GM21526 (cell line): ENCODE results near the gene TMEM127.
"Not testable (repeated sequence)": the region's sequence is repeated elsewhere in the genome, so short reads cannot be mapped to it uniquely, and the experiment has no call there.

ENCODE experiments used
- ATAC-seq: cut with Tn5 transposase; IDR thresholded peaks from one replicate; pipeline ENCODE4 v1.9.1; 2021; ENCODE audit warnings: moderate library complexity; ENCODE audit not compliant: unreplicated experiment, low FRiP score

TMEM127 gene

DNA sequence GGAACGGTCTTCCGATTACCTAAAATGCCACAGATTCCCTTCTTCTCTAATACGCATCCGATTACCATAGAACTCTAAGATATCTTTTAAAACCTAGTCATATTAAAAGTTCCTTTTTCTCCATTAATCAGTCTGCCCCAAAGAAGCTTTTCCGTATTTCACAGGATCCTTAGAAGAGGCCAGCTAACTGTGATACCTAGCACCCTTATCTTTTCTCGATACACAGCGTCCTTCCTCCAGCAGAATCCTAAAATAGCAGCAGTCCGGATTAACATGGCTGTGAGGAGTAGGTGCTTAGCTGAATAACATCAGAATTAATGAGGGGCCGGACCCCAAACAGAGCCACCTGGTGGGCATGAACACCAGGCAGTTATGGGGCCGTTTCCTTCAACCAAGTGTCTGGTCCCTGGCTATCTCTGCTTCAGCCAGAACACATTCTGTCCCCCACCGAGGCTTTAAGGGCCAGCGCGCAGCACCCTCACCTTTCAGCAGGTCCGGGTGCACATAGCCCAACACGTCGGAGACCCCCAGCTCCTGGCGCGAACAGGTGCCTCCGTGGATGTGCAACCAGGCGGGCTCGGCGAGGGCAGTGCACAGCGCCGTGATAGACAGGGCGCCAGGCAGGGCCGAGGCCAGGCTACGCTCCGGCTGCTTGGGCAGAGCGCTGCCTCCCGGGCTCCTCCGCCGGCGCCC is 995 bp downstream of the TMEM127 start:
- no peak for ATAC-seq

DNA sequence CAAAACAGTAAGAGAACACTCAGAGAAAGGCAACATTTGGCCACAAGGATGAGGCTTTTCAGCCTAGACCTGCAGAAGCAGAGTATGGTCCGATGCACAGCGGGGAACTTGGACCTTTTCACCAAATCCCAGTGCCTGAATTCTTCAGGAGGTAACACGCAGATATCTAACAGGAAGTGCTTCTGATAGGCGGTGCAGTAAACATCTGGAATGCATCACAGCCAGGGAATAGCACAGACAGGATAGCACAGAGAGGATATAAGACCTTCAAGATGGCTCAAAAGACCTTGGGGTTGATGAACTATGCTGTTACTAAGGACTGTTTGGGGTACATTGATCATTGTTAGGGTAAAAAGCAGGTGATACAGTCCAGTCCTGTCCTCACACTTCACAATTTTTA is 1.7 kb downstream of the TMEM127 start:
- ATAC-seq: no peak

DNA sequence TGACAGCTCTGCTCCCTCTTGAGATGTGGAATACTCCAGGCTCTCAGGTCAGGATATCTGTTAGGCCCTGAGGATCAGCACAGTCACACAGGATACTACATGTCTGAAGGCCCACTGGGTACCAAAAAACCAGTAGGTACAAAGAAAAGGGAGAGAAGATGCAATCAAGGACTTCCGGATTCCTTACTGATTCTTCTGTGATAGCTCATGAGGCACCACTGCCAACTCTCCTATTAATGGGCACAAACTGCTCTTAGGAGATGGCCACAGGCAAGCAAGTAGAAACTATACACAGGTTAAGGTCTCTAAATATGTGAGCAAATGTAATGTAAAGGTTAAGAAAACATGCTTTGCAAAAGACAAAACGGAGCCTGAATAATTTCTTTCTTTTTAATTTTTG is 3.5 kb downstream of the TMEM127 start:
- ATAC-seq: no peak

DNA sequence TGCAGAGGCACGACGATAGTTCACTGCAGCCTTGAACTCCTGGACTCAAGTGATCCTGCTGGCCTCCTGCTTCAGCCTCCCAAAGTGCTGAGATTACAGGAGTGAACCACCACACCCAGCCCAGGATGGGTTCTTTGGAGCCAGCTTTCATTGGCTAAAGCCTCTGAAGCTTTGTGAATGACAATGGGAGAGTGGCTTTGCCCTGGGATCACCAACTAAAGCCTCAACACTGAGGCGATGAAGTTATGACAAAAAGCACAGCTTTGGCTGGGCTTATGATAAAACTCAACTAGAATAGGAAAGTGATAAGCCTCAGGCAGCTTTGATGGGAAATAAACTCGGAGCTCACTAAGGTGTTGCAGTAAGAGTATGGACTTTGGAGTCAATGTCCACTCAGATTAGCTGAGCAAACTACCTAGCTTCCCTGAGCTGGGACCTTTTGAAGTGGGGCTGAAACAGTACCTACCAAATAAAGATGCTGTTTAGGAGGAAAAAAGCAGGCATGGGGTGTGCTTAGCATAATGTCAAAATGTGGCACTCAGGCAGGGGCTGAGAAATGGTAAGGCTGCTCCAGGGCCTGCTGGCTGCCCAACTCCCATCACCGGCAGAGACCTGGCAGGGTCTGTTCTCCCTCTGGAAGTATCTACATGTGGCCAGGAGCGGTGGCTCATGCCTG is 4.3 kb downstream of the TMEM127 start:
- ATAC-seq: no peak

DNA sequence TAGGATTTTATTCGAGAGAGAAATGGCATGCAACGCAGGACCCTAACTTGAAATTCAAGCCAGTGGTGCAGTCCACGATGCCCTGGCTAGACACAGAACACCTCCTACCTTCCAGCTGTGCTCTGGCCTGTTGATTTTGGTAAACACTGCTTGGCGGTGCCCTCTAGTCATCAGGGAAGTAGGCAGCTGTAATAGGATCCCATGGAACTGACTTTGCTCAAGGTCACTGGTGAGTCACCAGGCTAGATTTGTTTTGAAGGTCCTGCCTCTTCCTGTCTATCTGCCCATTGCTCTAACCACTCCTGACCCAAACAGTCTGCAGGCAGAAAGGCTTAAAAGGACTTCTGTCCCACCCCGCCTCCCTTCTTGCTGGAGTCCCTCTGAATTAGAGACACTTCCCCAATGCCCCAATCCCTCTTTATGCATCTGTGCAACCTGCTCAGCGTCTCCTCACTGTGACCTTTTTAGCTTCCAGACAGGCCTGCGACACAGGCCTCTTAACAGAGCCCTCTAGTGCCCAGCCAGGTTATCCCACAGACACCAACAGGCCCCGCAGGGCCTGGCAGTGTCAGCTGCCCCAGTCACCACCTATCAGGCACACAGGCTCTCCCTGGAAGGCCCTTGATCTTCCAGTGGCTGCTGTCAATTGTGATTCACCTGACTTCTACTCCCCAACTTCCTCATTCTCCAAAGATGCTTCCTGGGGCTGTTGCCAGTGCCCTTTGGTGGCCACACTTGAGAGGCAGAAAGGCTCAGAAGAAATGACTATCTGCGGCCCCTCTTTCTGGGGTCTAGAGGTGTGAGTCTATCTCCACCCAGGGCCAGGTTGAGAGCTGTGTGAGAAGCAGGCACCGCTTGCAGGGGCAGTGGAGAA is 5.2 kb downstream of the TMEM127 start:
- no peak for ATAC-seq

DNA sequence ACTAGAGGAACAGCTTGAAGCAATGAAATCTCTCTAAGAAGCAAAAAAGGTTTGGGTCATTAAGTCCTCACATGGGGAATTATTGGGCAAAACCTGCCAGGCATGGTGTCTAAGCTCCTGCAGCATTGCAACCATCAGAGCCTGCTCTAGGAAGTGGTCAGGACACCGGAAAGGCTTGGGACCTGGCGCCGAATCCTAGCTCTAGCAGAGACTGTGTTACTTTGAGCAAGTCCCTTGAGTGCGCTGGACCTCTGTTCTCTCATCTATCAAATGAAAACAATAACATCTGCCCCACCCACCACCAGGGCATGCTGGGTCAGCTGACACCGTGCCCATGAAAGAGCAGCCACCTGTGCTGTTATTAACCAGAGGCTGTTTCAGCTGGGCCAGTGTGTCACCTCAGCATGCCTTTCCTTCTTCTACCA is 6.3 kb downstream of the TMEM127 start:
- no peak for ATAC-seq

DNA sequence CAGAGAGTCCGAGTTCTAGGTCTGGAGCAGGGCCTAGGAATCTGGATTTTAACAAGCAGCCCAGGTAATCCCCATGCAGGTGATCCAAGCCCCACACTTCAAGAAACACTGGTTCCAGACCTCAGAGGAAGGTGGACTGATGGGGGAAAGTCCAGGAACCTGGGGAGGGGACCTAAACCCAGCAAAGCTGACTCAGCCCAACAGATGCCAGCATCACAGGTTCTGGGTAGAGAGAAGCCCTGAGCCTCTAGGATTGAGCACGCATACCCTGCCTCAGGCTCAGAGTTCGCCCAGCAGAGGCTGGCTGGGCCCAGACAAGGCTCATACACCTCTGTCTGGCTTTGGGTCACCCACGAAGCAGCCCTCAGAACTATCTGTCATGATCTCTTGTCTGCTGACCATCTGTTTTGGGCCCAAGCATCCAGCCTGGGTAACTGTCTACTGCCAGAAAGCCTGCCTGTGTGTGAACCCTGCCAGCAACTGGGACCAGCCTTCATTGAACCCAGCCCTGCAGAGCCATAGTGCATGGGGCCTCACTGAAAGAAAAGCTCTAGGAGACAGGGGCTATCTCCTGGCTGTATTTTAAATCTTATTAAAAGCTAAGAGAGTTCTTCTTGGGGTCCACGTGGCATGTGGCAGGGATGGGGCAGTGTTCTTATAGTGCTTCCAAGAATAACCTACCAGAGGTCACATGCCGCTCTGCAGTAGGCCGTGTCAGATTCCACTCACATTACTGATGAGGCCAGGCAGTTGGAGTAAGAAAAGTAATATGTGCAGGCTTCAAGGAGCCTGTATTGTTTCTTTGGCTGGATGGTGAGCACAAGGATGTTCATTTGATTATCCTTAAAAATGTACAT is 7.4 kb downstream of the TMEM127 start:
- ATAC-seq: no peak

DNA sequence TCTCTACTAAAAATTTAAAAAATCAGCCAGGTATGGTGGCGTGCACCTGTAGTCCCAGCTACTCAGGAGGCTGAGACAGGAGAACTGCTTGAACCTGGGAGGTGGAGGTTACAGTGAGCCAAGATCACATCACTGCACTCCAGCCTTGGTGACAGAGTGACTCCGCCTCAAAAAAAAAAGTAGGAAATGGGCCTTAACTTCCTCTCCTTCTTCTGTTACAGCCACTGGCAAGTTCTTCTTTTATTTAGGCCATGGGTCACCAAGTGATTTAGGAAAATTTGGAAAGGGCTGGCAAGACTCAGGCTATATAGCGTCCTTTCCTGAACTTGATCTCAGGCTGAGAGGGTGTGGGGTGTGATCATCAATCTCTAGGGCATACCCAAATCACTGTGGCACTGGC is 8.1 kb downstream of the TMEM127 start:
- not testable (repeated sequence) for ATAC-seq

DNA sequence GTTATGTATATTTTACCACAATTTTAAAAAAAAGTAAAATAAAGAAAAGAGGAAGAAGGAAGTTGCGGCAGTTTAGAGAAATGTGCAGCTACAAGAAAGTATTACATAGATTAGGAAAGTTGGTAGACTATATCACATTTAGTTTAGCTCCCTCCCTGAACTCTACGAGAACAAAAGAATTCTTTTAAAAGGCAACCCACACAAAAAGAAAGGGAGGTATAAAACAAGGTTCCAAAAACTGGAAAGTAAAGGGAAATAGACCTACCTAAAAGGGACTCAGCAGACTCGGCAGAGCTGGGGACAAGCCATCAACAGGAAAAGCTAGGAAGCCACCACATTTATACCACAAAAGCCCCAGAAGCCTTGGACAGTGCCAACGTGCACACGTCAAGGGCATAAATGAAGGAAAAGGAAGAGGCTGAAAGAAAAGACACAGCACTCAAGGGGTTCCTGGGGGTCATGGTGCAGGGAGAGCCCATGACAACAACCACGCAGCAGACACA is 9.1 kb downstream of the TMEM127 start:
- ATAC-seq: no peak

DNA sequence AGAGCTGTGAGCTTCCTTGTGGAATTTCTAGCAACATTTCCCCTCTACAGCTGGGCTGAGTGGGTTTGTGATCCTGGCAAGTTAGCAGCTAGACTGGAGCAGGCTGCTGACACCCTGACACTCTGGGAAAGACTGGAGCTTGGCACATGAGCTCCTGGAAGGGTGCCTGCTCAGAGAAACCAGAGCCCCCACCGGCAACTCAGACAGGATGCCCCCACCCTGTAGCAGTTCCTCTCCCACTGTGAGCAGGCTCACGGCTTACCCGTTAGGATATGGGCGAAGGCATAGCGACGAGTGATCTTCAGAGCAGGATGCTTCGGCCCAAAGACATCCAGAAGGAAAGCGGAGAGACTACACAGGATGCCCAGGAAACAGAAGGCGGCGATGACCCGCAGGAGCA is 11.2 kb downstream of the TMEM127 start:
- ATAC-seq: no peak

DNA sequence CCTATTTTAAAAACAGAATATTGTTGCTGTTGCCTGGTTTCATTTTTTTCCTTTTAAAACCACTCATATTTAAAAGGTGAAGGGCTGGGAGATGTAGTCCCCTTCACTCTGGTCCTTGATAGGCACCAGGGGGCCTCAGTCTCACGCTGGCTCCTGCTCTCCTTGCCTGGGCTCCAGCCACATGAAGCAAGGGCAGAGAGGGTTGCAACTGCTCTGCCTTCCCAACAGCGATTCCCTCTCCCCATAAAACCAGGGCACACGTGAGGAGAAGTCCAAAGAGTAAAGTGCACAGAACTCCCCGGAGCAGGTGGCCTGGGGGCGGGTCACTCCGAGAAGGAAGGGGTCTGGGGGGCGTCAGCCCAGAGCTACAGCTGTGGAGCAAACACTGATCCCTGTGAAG is 12.8 kb downstream of the TMEM127 start:
- ATAC-seq: no peak

DNA sequence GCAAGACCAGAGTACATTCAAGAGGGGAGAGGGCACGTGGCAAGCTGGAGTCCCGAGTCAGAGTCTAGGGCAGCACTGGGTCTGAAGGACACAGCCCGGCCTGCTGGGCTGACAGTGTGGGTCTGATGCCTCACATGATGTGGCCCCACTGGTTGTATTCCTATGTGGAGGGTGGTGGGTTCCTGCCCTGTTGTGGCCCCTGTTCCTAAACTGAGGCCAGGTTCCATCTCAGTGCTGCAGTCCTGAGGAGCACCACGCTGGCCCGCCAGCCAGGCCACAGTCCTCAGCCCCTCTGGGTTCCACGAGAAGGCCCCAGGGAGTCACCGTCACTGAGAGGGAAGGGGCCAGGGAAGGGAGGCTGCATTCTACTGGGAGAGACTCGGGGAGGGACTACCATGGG is 13.3 kb downstream of the TMEM127 start:
- no peak for ATAC-seq

DNA sequence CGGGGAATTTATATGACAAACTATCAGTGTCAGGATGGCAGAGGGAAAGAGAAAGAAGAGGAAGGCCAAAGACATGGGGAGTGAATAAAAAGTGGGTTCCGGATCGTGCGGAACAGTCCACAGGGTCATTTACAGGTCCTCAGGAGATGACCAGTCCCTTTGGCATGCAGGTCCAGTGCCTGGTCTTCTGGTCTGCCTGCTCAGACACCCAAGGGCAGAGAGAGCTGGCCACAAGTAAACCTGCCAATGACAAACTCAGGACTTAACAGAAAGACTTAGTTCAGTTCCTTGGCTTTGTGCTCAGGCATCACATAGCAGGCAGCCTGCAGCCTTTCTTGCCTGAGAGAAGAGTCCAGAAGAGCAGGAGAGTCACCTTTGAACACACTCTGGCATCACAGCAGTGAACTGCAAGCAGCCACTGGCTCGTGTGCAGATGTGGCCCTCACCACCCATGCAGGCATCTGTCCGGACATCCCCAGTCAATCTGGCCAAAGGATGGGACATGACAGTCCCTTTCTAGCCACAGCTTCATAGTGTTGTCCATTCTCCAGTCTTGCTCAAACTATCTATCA is 14.0 kb downstream of the TMEM127 start:
- ATAC-seq: no peak

DNA sequence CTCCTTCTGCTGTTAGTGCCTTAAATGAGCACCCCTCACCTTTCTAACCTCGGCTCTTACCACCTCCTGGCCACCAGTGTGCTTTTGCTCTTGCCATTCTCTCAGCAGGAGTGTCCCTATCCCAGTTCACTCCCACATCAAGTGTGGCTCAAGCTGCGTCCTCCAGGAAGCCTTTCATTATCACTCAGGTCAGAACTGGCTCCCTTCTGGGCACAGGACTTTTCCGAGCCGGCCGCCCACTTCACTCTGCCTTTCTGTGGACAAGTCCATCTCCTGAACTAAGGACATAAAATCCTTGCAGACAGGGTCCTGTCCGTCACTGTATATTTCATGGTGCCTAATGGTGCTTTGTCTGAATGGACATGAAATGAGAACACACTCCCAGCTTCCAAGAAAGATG is 15.6 kb downstream of the TMEM127 start:
- ATAC-seq: no peak

DNA sequence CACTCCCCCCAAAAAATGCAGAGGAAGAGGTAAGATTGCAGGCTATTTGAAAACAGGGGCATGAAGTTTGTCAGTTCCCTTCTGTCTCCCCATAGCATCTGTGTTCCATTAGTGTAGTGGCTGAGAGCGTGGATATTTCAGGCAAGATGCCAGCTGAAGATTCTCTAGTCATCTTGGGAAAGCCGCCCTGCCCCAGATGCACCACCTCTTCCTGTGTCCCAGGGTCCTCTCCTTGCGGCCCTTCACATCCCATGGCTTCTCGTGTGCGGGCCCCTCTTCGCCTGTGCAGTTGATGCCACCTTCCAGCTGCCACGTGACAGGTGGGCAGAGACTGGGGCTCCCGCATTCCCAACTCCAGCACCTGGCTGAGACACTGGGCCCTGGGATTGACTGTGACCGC is 16.1 kb downstream of the TMEM127 start:
- ATAC-seq: no peak

DNA sequence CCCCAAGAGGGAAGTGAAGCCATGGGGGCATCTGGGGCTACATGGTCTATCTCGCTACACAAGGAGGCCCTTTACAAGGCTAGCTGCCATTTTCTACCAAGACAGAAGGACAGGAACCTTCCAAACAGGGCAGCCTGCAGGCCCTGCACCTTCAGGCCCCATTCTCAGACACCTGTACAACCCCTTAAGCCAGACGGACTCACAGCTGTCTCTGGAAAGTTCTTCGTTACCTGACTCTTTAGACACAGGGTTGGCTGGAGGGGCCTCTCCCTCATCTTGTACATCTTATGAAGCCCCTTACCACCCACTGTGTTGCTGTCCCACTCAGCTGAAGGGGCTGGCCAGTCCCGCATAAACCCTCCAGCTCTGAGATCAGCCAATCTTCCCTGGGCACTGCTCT is 17.2 kb downstream of the TMEM127 start:
- no peak for ATAC-seq

DNA sequence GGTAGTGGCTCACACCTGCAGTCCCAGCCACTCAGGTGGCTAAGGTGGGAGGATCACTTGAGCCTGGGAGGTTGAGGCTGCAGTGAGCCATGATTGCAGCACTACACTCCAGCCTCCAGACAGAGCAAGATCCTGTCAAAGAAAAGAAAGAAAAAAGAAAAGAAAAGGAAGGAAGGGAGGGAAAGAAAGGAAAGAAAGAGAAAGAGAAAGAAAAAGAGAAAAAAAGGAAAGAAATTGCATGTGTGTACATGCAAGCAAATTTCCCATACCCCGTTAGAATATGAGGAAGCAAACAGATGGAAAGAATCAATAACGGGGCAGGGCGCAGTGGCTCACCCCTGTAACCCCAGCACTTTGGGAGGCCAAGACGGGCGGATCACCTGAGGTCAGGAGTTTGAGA is 17.9 kb downstream of the TMEM127 start:
- no peak for ATAC-seq

DNA sequence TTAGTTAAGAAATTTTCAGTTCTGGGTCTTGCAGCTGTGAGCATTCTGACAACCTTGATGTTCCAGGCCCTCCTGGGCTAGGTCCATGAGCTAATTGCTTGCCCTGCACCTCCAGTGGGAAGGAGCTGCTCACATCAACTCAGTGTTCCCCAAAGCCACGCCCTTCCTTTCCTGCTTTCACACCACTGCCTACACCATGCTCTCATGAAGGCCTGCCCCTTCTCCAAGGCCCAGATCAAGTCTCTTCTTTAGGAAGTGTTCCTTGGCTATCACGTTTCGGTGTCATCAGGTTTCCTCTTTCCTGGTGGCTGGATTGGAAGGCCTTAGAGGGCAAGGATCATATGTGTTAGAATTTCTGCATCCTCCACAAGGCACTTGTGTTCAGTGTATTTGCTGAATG is 18.8 kb downstream of the TMEM127 start:
- ATAC-seq: no peak

DNA sequence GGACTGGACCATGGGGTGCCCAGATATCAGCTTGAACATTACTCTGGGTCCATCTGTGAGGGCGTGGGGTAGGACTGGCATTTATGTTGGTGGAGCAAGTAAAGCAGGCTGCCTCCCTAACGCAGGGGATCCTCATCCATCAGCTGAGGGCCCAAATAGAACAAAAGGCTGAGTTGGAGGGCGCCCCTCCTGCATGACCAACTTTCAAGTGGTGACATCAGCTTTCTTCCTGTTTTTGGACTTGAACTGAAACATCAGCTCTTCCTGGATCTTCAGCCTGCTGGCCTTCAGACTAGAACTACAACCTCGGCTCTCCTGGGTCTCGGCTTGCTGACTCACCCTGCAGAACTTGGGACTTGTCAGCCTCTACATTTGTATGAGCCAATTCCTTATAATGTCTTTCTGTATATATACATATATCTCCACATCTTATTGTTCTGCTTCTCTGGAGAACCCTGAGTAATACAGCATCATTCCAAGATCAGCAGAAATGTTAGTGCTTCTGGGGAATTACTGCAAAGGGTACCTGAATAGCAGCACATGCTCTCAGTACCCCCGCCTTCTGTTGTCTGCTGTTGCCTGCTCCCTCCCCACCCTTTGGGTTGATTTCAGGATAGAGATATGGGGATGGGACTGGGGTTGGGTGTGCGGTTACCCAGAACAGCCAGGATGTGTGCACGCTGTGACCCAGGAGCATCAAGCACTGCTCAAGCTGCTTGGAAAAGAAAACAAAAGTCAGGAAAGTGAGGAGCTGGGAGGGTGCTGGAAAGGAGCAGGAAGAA is 20.0 kb downstream of the TMEM127 start:
- ATAC-seq: no peak
